ENCODE data around the gene MLLT10. TPM values are rescaled to one million over a fixed set of nuclear protein-coding genes. Genes with fewer than 3 reads are reported as not detected.

The MLLT10 gene
- total RNA-seq, 1 donor from 2014 or later: 50.9 TPM

- Mint-ChIP-seq H3K9me3 (ENCODE audit: unreplicated experiment) (peaks cover 16% of the 10 kb centered on the region), H3K27ac (ENCODE audit: unreplicated experiment) (no peak overlapping the region), H3K36me3 (ENCODE audit: unreplicated experiment) (no peaks in the 10 kb centered on the region), H3K27me3 (ENCODE audit: unreplicated experiment) (peaks cover 18% of the 10 kb centered on the region), H3K4me1 (ENCODE audit: low read depth, unreplicated experiment) (peaks cover 28% of the 10 kb centered on the region), H3K4me3 (ENCODE audit: unreplicated experiment) (peak overlapping the region; percentile 46)
- DNase-seq: no peak
- TF ChIP-seq, protein P1, sequence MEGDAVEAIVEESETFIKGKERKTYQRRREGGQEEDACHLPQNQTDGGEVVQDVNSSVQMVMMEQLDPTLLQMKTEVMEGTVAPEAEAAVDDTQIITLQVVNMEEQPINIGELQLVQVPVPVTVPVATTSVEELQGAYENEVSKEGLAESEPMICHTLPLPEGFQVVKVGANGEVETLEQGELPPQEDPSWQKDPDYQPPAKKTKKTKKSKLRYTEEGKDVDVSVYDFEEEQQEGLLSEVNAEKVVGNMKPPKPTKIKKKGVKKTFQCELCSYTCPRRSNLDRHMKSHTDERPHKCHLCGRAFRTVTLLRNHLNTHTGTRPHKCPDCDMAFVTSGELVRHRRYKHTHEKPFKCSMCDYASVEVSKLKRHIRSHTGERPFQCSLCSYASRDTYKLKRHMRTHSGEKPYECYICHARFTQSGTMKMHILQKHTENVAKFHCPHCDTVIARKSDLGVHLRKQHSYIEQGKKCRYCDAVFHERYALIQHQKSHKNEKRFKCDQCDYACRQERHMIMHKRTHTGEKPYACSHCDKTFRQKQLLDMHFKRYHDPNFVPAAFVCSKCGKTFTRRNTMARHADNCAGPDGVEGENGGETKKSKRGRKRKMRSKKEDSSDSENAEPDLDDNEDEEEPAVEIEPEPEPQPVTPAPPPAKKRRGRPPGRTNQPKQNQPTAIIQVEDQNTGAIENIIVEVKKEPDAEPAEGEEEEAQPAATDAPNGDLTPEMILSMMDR (IDR thresholded peaks at IDR 0.05; ENCODE audit: partially characterized antibody, unreplicated experiment): no peak
Measured at GRCh38 chr10:21514129-21514817, 19.8 kb upstream of the MLLT10 start.

DNA sequence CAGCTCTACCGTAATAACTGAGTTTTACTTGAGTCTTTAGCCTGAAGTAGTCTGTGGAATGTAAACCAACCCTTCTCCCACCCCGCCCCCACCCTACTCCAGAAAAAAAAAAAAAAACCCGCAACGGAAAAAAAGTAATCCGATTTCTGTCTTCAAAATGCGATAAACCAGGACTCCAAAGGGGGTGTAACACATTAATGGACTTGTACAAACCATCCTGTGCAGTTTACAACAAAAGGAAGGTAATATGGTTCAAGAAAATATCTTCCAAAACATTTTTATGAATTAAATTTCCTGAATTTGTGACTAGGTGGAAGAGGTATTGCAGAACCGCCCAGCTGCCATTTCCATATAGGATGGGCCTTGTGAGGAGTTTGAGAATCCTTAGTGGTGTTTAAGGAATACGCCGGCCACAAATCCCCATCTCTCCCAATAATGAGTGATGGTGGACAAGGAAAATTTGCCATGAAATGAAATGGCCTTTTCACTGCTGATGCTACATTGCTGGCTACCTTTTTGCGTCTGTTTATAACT, 19.1 kb upstream of the MLLT10 start:
- TF ChIP-seq, protein P1 (IDR thresholded peaks at IDR 0.05; ENCODE audit: partially characterized antibody, unreplicated experiment): no peak
- no peaks in the 10 kb centered on the region for H3K36me3 Mint-ChIP-seq (ENCODE audit: unreplicated experiment)
- peaks cover 16% of the 10 kb centered on the region for H3K9me3 Mint-ChIP-seq (ENCODE audit: unreplicated experiment)
- peak overlapping the region; percentile 89 for H3K4me3 Mint-ChIP-seq (ENCODE audit: unreplicated experiment)
- peaks cover 20% of the 10 kb centered on the region for H3K27me3 Mint-ChIP-seq (ENCODE audit: unreplicated experiment)
- H3K27ac Mint-ChIP-seq (ENCODE audit: unreplicated experiment): no peak overlapping the region
- peaks cover 31% of the 10 kb centered on the region for H3K4me1 Mint-ChIP-seq (ENCODE audit: low read depth, unreplicated experiment)
- DNase-seq: no peak

DNA sequence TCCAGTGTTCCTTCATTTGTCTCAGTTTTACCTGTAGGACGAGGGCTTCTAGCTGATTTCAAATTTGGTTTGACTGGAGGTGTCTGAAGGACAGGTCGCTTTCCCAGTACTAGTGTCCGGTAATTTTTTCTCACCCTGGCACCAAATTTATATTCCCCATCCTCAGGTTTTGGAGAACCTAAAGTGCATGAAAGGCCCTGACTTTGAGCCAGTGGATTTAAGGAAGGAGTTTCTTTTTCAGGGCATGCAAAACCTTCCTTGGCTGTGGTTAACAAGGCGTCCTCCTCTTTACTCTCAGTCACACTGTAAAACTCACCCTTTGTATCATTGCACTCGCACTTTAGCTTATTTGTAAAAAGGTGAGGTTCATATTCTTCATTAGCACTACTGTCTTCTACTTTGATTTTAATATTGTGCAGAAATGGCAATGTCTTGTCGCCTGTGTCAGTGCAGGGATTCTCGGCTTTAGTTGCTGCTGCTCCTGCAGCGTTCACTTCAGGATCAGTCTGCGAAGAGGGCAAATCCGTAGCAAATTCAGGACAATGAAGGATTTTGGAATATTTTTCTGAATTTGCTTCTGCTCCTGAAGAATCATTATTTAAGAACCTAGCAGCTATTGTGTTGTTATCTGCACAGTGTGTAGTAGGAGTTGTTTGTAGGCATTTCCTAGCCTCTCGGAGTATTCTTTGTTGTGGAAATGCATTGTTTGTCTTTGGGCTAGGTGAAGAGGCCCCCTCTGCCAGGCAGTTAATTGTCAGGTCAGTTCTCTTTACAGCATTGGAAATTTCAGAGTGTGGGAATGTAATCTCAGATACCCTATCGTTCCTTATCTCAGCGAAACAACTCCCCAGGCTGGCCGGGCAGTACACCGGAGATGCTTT, 18.4 kb upstream of the MLLT10 start:
- peaks cover 16% of the 10 kb centered on the region for H3K9me3 Mint-ChIP-seq (ENCODE audit: unreplicated experiment)
- H3K4me3 Mint-ChIP-seq (ENCODE audit: unreplicated experiment): peak overlapping the region; percentile 89
- no peak for DNase-seq
- peaks cover 25% of the 10 kb centered on the region for H3K27me3 Mint-ChIP-seq (ENCODE audit: unreplicated experiment)
- TF ChIP-seq, protein P1 (IDR thresholded peaks at IDR 0.05; ENCODE audit: partially characterized antibody, unreplicated experiment): no peak
- H3K36me3 Mint-ChIP-seq (ENCODE audit: unreplicated experiment): no peaks in the 10 kb centered on the region
- peaks cover 35% of the 10 kb centered on the region for H3K4me1 Mint-ChIP-seq (ENCODE audit: low read depth, unreplicated experiment)
- peak overlapping the region; percentile 77 for H3K27ac Mint-ChIP-seq (ENCODE audit: unreplicated experiment)

GRCh38 chr10:21516242-21517131, 17.5 kb upstream of the MLLT10 start:
- H3K27ac Mint-ChIP-seq (ENCODE audit: unreplicated experiment): peak overlapping the region; percentile 77
- peak overlapping the region; percentile 89 for H3K4me3 Mint-ChIP-seq (ENCODE audit: unreplicated experiment)
- peaks cover 39% of the 10 kb centered on the region for H3K4me1 Mint-ChIP-seq (ENCODE audit: low read depth, unreplicated experiment)
- TF ChIP-seq, protein P1 (IDR thresholded peaks at IDR 0.05; ENCODE audit: partially characterized antibody, unreplicated experiment): no peak
- H3K36me3 Mint-ChIP-seq (ENCODE audit: unreplicated experiment): no peaks in the 10 kb centered on the region
- H3K27me3 Mint-ChIP-seq (ENCODE audit: unreplicated experiment): peaks cover 25% of the 10 kb centered on the region
- H3K9me3 Mint-ChIP-seq (ENCODE audit: unreplicated experiment): peaks cover 18% of the 10 kb centered on the region
- DNase-seq: peak; percentile 77
